GM12864 (cell line): ENCODE results near the gene DBX2.

Source experiments
- DNase-seq: peaks from one replicate; pipeline ENCODE4 v3.0.0-alpha.2; 2011; ENCODE audit warnings: low read depth
- H3K4me3 ChIP-seq: 2 replicates; pipeline ENCODE4 v1.5.1; 2011; ENCODE audit warnings: mild to moderate bottlenecking, low read depth, low read length, control low read depth
- CTCF ChIP-seq: IDR thresholded peaks from 2 replicates; pipeline ENCODE4 v1.5.1; 2011; ENCODE audit warnings: low read depth, mild to moderate bottlenecking, moderate library complexity, low read length, control low read depth, inconsistent platforms; ENCODE audit errors: missing control alignments

DBX2 gene

GRCh38 chr12:45076417-45077026 is 25.6 kb upstream of the DBX2 start:
- no peak for DNase-seq
- TF ChIP-seq CTCF, result no peak
- H3K4me3 ChIP-seq, result no peak overlapping the region

GRCh38 chr12:45075587-45076282 is 24.8 kb upstream of the DBX2 start:
- DNase-seq, result no peak
- no peak overlapping the region for H3K4me3 ChIP-seq
- TF ChIP-seq CTCF, result no peak

- no peak overlapping the region for H3K4me3 ChIP-seq
- no peak for TF ChIP-seq CTCF
- no peak for DNase-seq
Measured at GRCh38 chr12:45065125-45065626, 14.3 kb upstream of the DBX2 start.

GRCh38 chr12:45060976-45061375 is 10.1 kb upstream of the DBX2 start:
- DNase-seq, result no peak
- TF ChIP-seq CTCF, result no peak
- no peak overlapping the region for H3K4me3 ChIP-seq

GRCh38 chr12:45051572-45052125 is 750 bp upstream of the DBX2 start:
- H3K4me3 ChIP-seq, result no peak overlapping the region
- DNase-seq, result no peak
- no peak for TF ChIP-seq CTCF

- TF ChIP-seq CTCF, result no peak
- DNase-seq, result no peak
- no peak overlapping the region for H3K4me3 ChIP-seq
Measured at GRCh38 chr12:45049912-45050750, 768 bp downstream of the DBX2 start.
